PC-9 (cell line): ENCODE measurements around the gene KLC1.

Source experiments
- EZH2 ChIP-seq: fragments of 200-600 bp; sonication (generic); IDR thresholded peaks from 2 replicates; pipeline ENCODE4 v1.8.0; 2017; ENCODE audit warnings: antibody characterized with exemption, low read depth
- TF ChIP-seq, protein P1 (sequence below): fragments of 200-600 bp; sonication (generic); conservative IDR thresholded peaks from 2 replicates; pipeline ENCODE4 v1.6.1; 2017; ENCODE audit warnings: mixed run types, antibody characterized with exemption, mild to moderate bottlenecking, moderate library complexity

DNA sequence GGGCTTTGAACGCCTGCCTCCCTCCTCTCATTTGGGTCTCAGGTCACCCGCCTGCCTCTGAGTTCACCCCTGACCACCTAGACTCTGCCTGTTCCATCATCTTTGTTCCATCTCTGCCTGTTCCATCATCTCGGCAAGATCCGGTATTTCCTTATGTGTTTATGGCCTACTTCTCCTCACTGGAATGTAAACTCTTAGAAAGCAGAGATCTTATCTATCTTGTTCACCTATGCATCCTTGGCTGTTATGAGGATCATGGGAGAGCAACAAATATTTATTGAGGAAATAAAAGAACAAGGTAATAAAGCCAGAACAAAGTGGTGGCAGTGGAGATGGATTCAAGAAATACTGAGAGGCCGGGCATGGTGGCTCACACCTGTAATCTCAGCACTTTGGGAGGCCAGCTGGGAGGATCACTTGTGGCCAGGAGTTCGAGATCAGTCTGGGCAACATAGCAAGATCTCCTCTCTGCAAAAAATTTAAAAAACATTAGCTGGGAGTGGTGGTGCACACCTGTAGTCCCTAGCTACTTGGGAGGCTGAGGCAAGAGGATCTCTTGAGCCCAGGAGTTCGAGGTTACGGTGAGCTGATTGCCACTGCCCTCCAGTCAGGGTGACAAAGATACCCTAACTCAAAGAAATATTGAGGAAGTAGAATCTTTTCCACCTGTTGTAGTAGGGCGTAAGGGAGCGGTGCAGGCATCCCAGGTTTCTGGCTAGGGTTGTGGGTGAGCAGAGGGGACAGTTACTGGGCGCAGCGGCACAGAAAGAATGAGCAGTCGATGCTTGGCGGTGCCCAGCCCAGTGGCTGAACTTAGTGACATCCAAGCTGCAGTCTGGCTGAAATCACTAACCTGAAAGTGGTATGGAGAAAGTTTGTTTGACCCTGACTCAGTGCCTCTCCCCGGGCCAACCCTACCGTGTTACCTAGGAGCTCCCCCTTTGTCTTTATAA lies 1.7 kb upstream of the KLC1 start:
- TF ChIP-seq, protein P1, sequence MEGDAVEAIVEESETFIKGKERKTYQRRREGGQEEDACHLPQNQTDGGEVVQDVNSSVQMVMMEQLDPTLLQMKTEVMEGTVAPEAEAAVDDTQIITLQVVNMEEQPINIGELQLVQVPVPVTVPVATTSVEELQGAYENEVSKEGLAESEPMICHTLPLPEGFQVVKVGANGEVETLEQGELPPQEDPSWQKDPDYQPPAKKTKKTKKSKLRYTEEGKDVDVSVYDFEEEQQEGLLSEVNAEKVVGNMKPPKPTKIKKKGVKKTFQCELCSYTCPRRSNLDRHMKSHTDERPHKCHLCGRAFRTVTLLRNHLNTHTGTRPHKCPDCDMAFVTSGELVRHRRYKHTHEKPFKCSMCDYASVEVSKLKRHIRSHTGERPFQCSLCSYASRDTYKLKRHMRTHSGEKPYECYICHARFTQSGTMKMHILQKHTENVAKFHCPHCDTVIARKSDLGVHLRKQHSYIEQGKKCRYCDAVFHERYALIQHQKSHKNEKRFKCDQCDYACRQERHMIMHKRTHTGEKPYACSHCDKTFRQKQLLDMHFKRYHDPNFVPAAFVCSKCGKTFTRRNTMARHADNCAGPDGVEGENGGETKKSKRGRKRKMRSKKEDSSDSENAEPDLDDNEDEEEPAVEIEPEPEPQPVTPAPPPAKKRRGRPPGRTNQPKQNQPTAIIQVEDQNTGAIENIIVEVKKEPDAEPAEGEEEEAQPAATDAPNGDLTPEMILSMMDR, result no peak
- no peak for TF ChIP-seq EZH2
